Uterus (tissue), 2 donors: Measurements from ENCODE around the gene CA6.

Experiments used
- POLR2A ChIP-seq, 2 donors: fragments of 450-650 bp; IDR thresholded peaks; one replicate each; pipeline ENCODE4 v1.6.1; 2016; ENCODE audit warnings: antibody characterized with exemption in 2 of 2, mild to moderate bottlenecking in 1 of 2, moderate library complexity in 1 of 2
- TF ChIP-seq, protein P1 (sequence below), 4 experiments: fragments of 200-600 bp in 2 of 4; fragments of 450-650 bp in 2 of 4; sonication (generic) in 2 of 4; IDR thresholded peaks; one replicate each; pipeline ENCODE4 v1.5.1; 2016 to 2019; ENCODE audit warnings: antibody characterized with exemption in 4 of 4, mild to moderate bottlenecking in 2 of 4, moderate library complexity in 1 of 4

GRCh38 chr1:8986814-8987190 is 41.1 kb downstream of the CA6 start:
- TF ChIP-seq POLR2A (IDR thresholded peaks at IDR 0.05): no peak
- TF ChIP-seq, protein P1, sequence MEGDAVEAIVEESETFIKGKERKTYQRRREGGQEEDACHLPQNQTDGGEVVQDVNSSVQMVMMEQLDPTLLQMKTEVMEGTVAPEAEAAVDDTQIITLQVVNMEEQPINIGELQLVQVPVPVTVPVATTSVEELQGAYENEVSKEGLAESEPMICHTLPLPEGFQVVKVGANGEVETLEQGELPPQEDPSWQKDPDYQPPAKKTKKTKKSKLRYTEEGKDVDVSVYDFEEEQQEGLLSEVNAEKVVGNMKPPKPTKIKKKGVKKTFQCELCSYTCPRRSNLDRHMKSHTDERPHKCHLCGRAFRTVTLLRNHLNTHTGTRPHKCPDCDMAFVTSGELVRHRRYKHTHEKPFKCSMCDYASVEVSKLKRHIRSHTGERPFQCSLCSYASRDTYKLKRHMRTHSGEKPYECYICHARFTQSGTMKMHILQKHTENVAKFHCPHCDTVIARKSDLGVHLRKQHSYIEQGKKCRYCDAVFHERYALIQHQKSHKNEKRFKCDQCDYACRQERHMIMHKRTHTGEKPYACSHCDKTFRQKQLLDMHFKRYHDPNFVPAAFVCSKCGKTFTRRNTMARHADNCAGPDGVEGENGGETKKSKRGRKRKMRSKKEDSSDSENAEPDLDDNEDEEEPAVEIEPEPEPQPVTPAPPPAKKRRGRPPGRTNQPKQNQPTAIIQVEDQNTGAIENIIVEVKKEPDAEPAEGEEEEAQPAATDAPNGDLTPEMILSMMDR (IDR thresholded peaks at IDR 0.05): no peak
